ENCODE results near the gene DNM3.

Gene DNM3

DNA sequence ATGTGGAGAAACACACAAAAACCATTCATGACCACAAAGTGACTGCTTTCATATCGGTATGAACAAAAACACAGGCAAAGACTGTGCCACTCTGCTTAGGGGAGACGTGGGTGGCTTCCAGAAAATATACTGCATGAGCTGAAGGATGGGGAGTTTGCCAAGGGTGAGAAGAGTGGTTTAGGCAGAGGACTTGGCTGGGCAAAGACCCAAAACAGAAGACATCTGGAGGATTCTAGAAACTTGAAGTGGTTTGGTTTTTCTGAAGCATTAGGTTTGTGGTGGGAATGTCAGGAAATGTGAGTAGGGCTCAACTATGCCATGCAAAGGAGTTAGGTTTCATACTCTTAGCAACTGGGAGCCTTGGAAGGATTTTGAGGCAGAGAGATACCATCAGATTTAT is 26.6 kb upstream of the DNM3 start:
- H3K4me2 ChIP-seq (ENCODE audit: low read depth, low read length) = no peak overlapping the region
- no peak overlapping the region for H2AFZ ChIP-seq (ENCODE audit: low read length)

DNA sequence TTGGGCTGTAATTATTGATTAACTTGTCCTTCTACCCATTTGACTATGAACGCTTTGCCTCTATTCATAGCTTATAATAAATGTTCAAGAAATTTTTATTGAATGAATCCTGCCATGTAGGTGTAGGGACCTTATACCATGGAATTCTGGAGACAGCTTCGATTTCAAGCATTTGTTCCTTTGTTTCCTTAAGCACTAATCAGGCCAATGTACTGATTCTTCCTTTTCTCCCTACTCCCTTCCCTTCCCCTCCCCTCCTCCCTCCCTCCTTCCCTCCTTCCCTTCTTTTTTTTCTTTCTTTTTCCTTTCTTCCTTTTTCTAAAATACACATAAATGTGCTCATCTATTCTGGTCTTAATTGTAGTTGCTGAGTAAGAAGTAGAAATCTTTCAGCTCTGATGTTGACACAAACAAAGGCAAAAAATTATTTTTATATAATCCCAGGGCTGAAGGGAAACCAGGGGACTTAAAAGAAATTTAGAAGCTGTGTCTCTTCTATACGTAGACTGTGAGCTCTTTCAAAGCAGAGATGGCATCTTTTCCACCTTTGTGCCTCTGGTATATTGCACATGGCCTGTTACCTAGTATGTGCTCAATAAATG is 24.9 kb upstream of the DNM3 start:
- Histone ChIP-seq H3K4me1 (ENCODE audit: low read length) (no peaks in the 10 kb centered on the region), H3K9me3 (replicated peaks; ENCODE audit: insufficient read depth, low read length) (no peaks in the 10 kb centered on the region), H3K36me3 (replicated peaks; ENCODE audit: insufficient read depth, low read length) (no peaks in the 10 kb centered on the region), H3K9ac (ENCODE audit: low read length) (no peak overlapping the region), H3K9me2 (replicated peaks; ENCODE audit: insufficient read depth, low read length) (no peaks in the 10 kb centered on the region), H2AFZ (ENCODE audit: low read length) (no peak overlapping the region), H3K27ac (ENCODE audit: low read length) (no peak overlapping the region), H3K27me3 (replicated peaks; ENCODE audit: insufficient read depth, low read length) (no peaks in the 10 kb centered on the region), H3K4me2 (ENCODE audit: low read depth, low read length) (no peak overlapping the region), H4K20me1 (ENCODE audit: insufficient read depth, low read length) (no peaks in the 10 kb centered on the region), H3K79me2 (ENCODE audit: low read length) (no peaks in the 10 kb centered on the region), H3F3A (ENCODE audit: insufficient read depth, low read length) (no peaks in the 10 kb centered on the region), H3K4me3 (ENCODE audit: low read length) (no peak overlapping the region)
- DNase-seq = no peak
- TF ChIP-seq, protein P1, sequence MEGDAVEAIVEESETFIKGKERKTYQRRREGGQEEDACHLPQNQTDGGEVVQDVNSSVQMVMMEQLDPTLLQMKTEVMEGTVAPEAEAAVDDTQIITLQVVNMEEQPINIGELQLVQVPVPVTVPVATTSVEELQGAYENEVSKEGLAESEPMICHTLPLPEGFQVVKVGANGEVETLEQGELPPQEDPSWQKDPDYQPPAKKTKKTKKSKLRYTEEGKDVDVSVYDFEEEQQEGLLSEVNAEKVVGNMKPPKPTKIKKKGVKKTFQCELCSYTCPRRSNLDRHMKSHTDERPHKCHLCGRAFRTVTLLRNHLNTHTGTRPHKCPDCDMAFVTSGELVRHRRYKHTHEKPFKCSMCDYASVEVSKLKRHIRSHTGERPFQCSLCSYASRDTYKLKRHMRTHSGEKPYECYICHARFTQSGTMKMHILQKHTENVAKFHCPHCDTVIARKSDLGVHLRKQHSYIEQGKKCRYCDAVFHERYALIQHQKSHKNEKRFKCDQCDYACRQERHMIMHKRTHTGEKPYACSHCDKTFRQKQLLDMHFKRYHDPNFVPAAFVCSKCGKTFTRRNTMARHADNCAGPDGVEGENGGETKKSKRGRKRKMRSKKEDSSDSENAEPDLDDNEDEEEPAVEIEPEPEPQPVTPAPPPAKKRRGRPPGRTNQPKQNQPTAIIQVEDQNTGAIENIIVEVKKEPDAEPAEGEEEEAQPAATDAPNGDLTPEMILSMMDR (IDR thresholded peaks at IDR 0.05; ENCODE audit: low read length) = no peak
- TF ChIP-seq EZH2phosphoT487 (IDR thresholded peaks at IDR 0.05; ENCODE audit: low read length) = no peak
- no peak for TF ChIP-seq EZH2 (optimal IDR thresholded peaks at IDR 0.05; ENCODE audit: low read depth, low read length)

More for the DNA sequence above, 26.6 kb upstream of the DNM3 start:
- Histone ChIP-seq H3K9me3 (replicated peaks; ENCODE audit: insufficient read depth, low read length) (no peaks in the 10 kb centered on the region), H3K79me2 (ENCODE audit: low read length) (no peaks in the 10 kb centered on the region), H3K9me2 (replicated peaks; ENCODE audit: insufficient read depth, low read length) (no peaks in the 10 kb centered on the region), H3K27ac (ENCODE audit: low read length) (no peak overlapping the region), H3K9ac (ENCODE audit: low read length) (no peak overlapping the region), H3K4me1 (ENCODE audit: low read length) (no peaks in the 10 kb centered on the region), H3F3A (ENCODE audit: insufficient read depth, low read length) (no peaks in the 10 kb centered on the region), H3K36me3 (replicated peaks; ENCODE audit: insufficient read depth, low read length) (no peaks in the 10 kb centered on the region), H4K20me1 (ENCODE audit: insufficient read depth, low read length) (no peaks in the 10 kb centered on the region), H3K4me3 (ENCODE audit: low read length) (no peak overlapping the region), H3K27me3 (replicated peaks; ENCODE audit: insufficient read depth, low read length) (no peaks in the 10 kb centered on the region)
- TF ChIP-seq EZH2 (optimal IDR thresholded peaks at IDR 0.05; ENCODE audit: low read depth, low read length) (no peak), EZH2phosphoT487 (IDR thresholded peaks at IDR 0.05; ENCODE audit: low read length) (no peak)
- TF ChIP-seq, protein P1 (IDR thresholded peaks at IDR 0.05; ENCODE audit: low read length) = no peak
- DNase-seq = no peak

DNA sequence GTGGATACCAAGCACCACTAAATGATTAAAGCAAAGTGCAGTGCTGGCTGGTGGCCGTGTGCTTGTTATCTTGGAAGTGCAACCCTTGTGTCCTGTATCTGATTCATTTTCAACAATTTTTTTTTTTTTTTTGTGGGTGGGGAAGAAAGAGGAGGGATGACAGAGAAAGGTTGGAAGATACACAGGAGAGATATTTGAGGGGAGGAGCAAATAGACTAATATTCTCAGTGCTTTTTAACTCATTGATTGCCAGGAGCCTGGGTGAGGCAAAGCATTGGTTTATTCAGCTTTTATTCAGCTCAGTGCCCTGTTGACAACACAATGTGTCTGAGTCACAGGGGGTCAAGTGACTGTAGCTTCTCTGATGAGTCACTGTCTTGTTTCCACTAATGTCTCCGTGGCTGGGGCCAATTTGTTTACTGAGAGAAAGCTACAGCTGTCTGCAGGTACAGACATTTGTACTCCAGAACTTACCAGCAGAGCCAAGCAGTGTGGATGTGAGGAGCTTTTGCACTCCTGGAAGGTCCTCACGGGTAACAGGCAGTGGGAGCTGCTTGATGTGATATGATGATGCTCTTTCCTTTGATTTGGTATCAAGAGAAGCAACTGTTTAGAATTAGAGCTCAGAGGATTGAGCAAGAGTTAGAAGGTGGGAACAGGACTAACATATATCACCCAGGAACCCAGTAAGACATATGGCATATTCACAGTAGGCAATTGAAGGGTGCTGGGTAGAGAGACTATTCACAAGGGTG is 23.6 kb upstream of the DNM3 start:
- Histone ChIP-seq H3K9ac (ENCODE audit: low read length) (no peak overlapping the region), H4K20me1 (ENCODE audit: insufficient read depth, low read length) (no peaks in the 10 kb centered on the region), H3K27me3 (replicated peaks; ENCODE audit: insufficient read depth, low read length) (no peaks in the 10 kb centered on the region), H3K4me1 (ENCODE audit: low read length) (no peaks in the 10 kb centered on the region), H3K4me3 (ENCODE audit: low read length) (no peak overlapping the region), H2AFZ (ENCODE audit: low read length) (no peak overlapping the region), H3F3A (ENCODE audit: insufficient read depth, low read length) (no peaks in the 10 kb centered on the region), H3K36me3 (replicated peaks; ENCODE audit: insufficient read depth, low read length) (no peaks in the 10 kb centered on the region), H3K27ac (ENCODE audit: low read length) (no peak overlapping the region), H3K79me2 (ENCODE audit: low read length) (no peaks in the 10 kb centered on the region), H3K9me2 (replicated peaks; ENCODE audit: insufficient read depth, low read length) (no peaks in the 10 kb centered on the region), H3K4me2 (ENCODE audit: low read depth, low read length) (no peak overlapping the region), H3K9me3 (replicated peaks; ENCODE audit: insufficient read depth, low read length) (no peaks in the 10 kb centered on the region)
- no peak for DNase-seq
- TF ChIP-seq, protein P1 (IDR thresholded peaks at IDR 0.05; ENCODE audit: low read length) = no peak
- TF ChIP-seq EZH2phosphoT487 (IDR thresholded peaks at IDR 0.05; ENCODE audit: low read length) = no peak
- no peak for TF ChIP-seq EZH2 (optimal IDR thresholded peaks at IDR 0.05; ENCODE audit: low read depth, low read length)
